Activated CD4-positive, alpha-beta T cell treated with anti-CD3 and anti-CD28 coated beads for 36 hours (primary cell): ENCODE results near the gene DAB2IP. TPM values are rescaled to one million over a fixed set of nuclear protein-coding genes. Genes with fewer than 3 reads are reported as not detected.
A peak's percentile ranks its signal among the peaks of the same experiment; 100 is the strongest.

Source experiments
- ATAC-seq: fragments of 200-7000 bp; cut with Tn5 transposase; one replicate; pipeline ENCODE4 v1.10.0; 2021; ENCODE audit warnings: mild to moderate bottlenecking, moderate library complexity
- CTCF ChIA-PET: fragments of 350-600 bp; sonication (Branson Sonifier 250); formaldehyde crosslinking; loops from one replicate; lab custom pipeline; 2021; ENCODE audit warnings: antibody characterized with exemption; lab: Charles Lee
- POLR2A ChIA-PET: fragments of 350-600 bp; sonication (Branson Sonifier 250); formaldehyde crosslinking; loops from one replicate; lab custom pipeline; 2021; ENCODE audit warnings: antibody characterized with exemption, inconsistent platforms; lab: Charles Lee
- DNase-seq: peaks from one replicate; pipeline ENCODE4 v3.0.0-alpha.2; 2020
- H3K27ac Mint-ChIP-seq: one replicate; pipeline ENCODE4 v1.8.0; 2021; ENCODE audit warnings: mixed read lengths
- H3K27me3 Mint-ChIP-seq: one replicate; pipeline ENCODE4 v1.8.0; 2021; ENCODE audit warnings: mixed read lengths
- H3K36me3 Mint-ChIP-seq: one replicate; pipeline ENCODE4 v1.8.0; 2021; ENCODE audit warnings: low read depth, mixed read lengths
- H3K4me1 Mint-ChIP-seq: one replicate; pipeline ENCODE4 v1.8.0; 2021; ENCODE audit warnings: mixed read lengths
- H3K4me3 Mint-ChIP-seq: one replicate; pipeline ENCODE4 v1.8.0; 2021; ENCODE audit warnings: mild to moderate bottlenecking, moderate library complexity, mixed read lengths
- H3K9me3 Mint-ChIP-seq: one replicate; pipeline ENCODE4 v1.8.0; 2021; ENCODE audit warnings: low read depth, mixed read lengths
- intact Hi-C, 2 experiments: fragments of 100-400 bp; cut with DNase I in 1 of 2; cut with micrococcal nuclease in 1 of 2; formaldehyde crosslinking; loops; one replicate each; pipeline versions ENCODE4 v1.14.2 to v1.15.1; 2022 to 2024; cut with DNase I, micrococcal nuclease
- total RNA-seq, 2 experiments: library from RNA; stranded (reverse); gene quantifications; one replicate each; pipeline ENCODE4 v1.2.3, GENCODE V29; 2021

The DAB2IP gene
- total RNA-seq, 2 experiments from 2014 or later, result 0.02 to 0.28 TPM

- intact Hi-C loops, result no loop called here
- no peak overlapping the region for H3K27ac Mint-ChIP-seq
- H3K9me3 Mint-ChIP-seq, result no peaks in the 10 kb centered on the region
- H3K36me3 Mint-ChIP-seq, result no peaks in the 10 kb centered on the region
- no peak overlapping the region for H3K4me3 Mint-ChIP-seq
- ATAC-seq (no peak), DNase-seq (no peak)
- POLR2A ChIA-PET, result no interaction called here
- CTCF ChIA-PET, result no interaction called here
- no peaks in the 10 kb centered on the region for H3K4me1 Mint-ChIP-seq
- H3K27me3 Mint-ChIP-seq, result no peaks in the 10 kb centered on the region
Measured at GRCh38 chr9:121816449-121816817, 165.0 kb downstream of the DAB2IP start.

GRCh38 chr9:121816845-121817450, 165.5 kb downstream of the DAB2IP start:
- no peaks in the 10 kb centered on the region for H3K4me1 Mint-ChIP-seq
- ChIA-PET CTCF (no interaction called here), POLR2A (no interaction called here)
- H3K27ac Mint-ChIP-seq, result no peak overlapping the region
- intact Hi-C loops, result no loop called here
- H3K4me3 Mint-ChIP-seq, result no peak overlapping the region
- H3K9me3 Mint-ChIP-seq, result no peaks in the 10 kb centered on the region
- DNase-seq (no peak), ATAC-seq (no peak)
- no peaks in the 10 kb centered on the region for H3K36me3 Mint-ChIP-seq
- no peaks in the 10 kb centered on the region for H3K27me3 Mint-ChIP-seq

- POLR2A ChIA-PET, result interaction anchor here (0.6 kb wide), 1 partner anchor 1940 kb away, joined by 3 read pairs; no protein-coding TSS in a partner anchor
- Mint-ChIP-seq H3K27ac (no peak overlapping the region), H3K36me3 (peaks cover 2% of the 10 kb centered on the region), H3K4me1 (no peaks in the 10 kb centered on the region), H3K4me3 (no peak overlapping the region), H3K27me3 (no peaks in the 10 kb centered on the region), H3K9me3 (no peaks in the 10 kb centered on the region)
- DNase-seq (no peak), ATAC-seq (no peak)
- intact Hi-C loops, result no loop called here
- CTCF ChIA-PET, result no interaction called here
Measured at GRCh38 chr9:121817476-121817875, 166.0 kb downstream of the DAB2IP start.

- intact Hi-C loops, result no loop called here
- DNase-seq (no peak), ATAC-seq (no peak)
- H3K27ac Mint-ChIP-seq, result no peak overlapping the region
- no peaks in the 10 kb centered on the region for H3K4me1 Mint-ChIP-seq
- H3K9me3 Mint-ChIP-seq, result no peaks in the 10 kb centered on the region
- H3K27me3 Mint-ChIP-seq, result no peaks in the 10 kb centered on the region
- no peak overlapping the region for H3K4me3 Mint-ChIP-seq
- ChIA-PET POLR2A (interaction anchor here (0.6 kb wide), 1 partner anchor 1940 kb away, joined by 3 read pairs; no protein-coding TSS in a partner anchor), CTCF (no interaction called here)
- H3K36me3 Mint-ChIP-seq, result peaks cover 2% of the 10 kb centered on the region
Measured at GRCh38 chr9:121818016-121818661, 166.7 kb downstream of the DAB2IP start.

GRCh38 chr9:121818841-121819427, 167.5 kb downstream of the DAB2IP start:
- DNase-seq (no peak), ATAC-seq (no peak)
- intact Hi-C loops, result no loop called here
- Mint-ChIP-seq H3K36me3 (peaks cover 2% of the 10 kb centered on the region), H3K27ac (peak overlapping the region; percentile 31), H3K4me1 (no peaks in the 10 kb centered on the region), H3K4me3 (no peak overlapping the region), H3K9me3 (no peaks in the 10 kb centered on the region), H3K27me3 (no peaks in the 10 kb centered on the region)
- ChIA-PET POLR2A (no interaction called here), CTCF (no interaction called here)

- ATAC-seq, result no peak
- Mint-ChIP-seq H3K27me3 (no peaks in the 10 kb centered on the region), H3K4me1 (no peaks in the 10 kb centered on the region), H3K4me3 (no peak overlapping the region), H3K9me3 (no peaks in the 10 kb centered on the region), H3K27ac (peak overlapping the region; percentile 31), H3K36me3 (peaks cover 2% of the 10 kb centered on the region)
- no peak for DNase-seq
- CTCF ChIA-PET, result no interaction called here
- intact Hi-C loops, result no loop called here
- POLR2A ChIA-PET, result no interaction called here
Measured at GRCh38 chr9:121819428-121820231, 168.2 kb downstream of the DAB2IP start.

- intact Hi-C loops, result no loop called here
- H3K27ac Mint-ChIP-seq, result no peak overlapping the region
- ATAC-seq (no peak), DNase-seq (no peak)
- no peak overlapping the region for H3K4me3 Mint-ChIP-seq
- H3K27me3 Mint-ChIP-seq, result no peaks in the 10 kb centered on the region
- no peaks in the 10 kb centered on the region for H3K9me3 Mint-ChIP-seq
- H3K36me3 Mint-ChIP-seq, result peaks cover 2% of the 10 kb centered on the region
- H3K4me1 Mint-ChIP-seq, result no peaks in the 10 kb centered on the region
- CTCF ChIA-PET, result interaction anchor here (0.5 kb wide), 1 partner anchor 137 kb away, joined by 3 read pairs; no protein-coding TSS in a partner anchor
- POLR2A ChIA-PET, result no interaction called here
Measured at GRCh38 chr9:121820286-121821005, 169.0 kb downstream of the DAB2IP start.

GRCh38 chr9:121821326-121821725, 169.9 kb downstream of the DAB2IP start:
- DNase-seq, result no peak
- H3K27me3 Mint-ChIP-seq, result no peaks in the 10 kb centered on the region
- no peaks in the 10 kb centered on the region for H3K9me3 Mint-ChIP-seq
- intact Hi-C loops, result no loop called here
- no peak overlapping the region for H3K27ac Mint-ChIP-seq
- no peak for ATAC-seq
- ChIA-PET POLR2A (no interaction called here), CTCF (no interaction called here)
- no peak overlapping the region for H3K4me3 Mint-ChIP-seq
- peaks cover 2% of the 10 kb centered on the region for H3K36me3 Mint-ChIP-seq
- no peaks in the 10 kb centered on the region for H3K4me1 Mint-ChIP-seq

- ATAC-seq, result peak; percentile 74
- H3K36me3 Mint-ChIP-seq, result peaks cover 2% of the 10 kb centered on the region
- ChIA-PET CTCF (interaction anchor here (0.7 kb wide), 1 partner anchor 141 kb away, joined by 3 read pairs; no protein-coding TSS in a partner anchor), POLR2A (no interaction called here)
- intact Hi-C loops, result no loop called here
- DNase-seq, result peak; percentile 21
- H3K27ac Mint-ChIP-seq, result peak overlapping the region; percentile 31
- H3K4me1 Mint-ChIP-seq, result no peaks in the 10 kb centered on the region
- no peaks in the 10 kb centered on the region for H3K9me3 Mint-ChIP-seq
- H3K4me3 Mint-ChIP-seq, result no peak overlapping the region
- no peaks in the 10 kb centered on the region for H3K27me3 Mint-ChIP-seq
Measured at GRCh38 chr9:121822093-121823085, 171.0 kb downstream of the DAB2IP start.

GRCh38 chr9:121823451-121824169, 172.2 kb downstream of the DAB2IP start:
- intact Hi-C loops, result no loop called here
- Mint-ChIP-seq H3K36me3 (peaks cover 2% of the 10 kb centered on the region), H3K4me1 (no peaks in the 10 kb centered on the region), H3K4me3 (no peak overlapping the region), H3K27ac (no peak overlapping the region), H3K27me3 (no peaks in the 10 kb centered on the region), H3K9me3 (no peaks in the 10 kb centered on the region)
- ATAC-seq (no peak), DNase-seq (no peak)
- POLR2A ChIA-PET, result no interaction called here
- CTCF ChIA-PET, result interaction anchor here (0.7 kb wide), 1 partner anchor 142 kb away, joined by 3 read pairs; no protein-coding TSS in a partner anchor
